Cardiac ventricle fibroblast (primary cell): ENCODE measurements around the gene PI4KB. TPM values are rescaled to one million over a fixed set of nuclear protein-coding genes. Genes with fewer than 3 reads are reported as not detected.

ENCODE experiments used
- total RNA-seq: library from RNA; depleted of rRNA; stranded (reverse); fragments of >200 nt; gene quantifications from 2 replicates; pipeline ENCODE4 v1.2.3, GENCODE V29; 2015

Gene PI4KB
- 47.9 and 66.8 TPM in 2 replicates for total RNA-seq

DNA sequence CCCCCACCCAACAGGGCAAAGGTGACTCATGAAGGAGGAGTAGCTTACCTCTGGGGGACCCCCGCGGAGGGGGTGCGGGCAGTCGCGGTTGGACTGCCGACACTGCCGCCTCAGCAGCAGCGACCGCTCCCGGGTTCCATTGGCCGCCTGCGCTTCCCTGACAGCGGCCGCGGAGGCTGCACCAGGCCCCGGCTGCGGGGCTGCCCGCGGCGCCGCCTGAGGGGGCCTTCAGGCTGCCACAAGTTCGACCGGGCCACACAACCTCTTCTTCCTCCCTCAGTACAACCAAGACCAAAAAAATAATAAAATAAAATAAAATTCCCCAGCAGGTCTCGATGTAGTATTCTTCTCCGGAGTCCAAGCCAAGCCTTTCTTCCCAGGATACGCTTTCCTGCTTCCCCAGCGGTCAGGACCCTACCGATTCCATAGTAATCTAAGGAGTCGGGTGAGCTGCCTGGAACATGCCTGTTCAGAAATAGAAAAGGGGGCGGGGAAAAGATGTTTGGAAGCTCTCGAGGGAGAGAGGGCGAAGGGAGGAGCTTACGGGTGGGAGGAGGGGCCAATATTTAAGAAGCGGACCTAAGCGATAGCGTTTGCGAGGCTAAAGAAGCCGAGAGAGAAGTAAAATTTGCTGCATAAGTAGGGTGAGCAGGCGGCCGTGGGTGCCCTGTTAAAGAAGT lies at the start of gene PI4KB:
Gene PI4KB, minus strand, starts transcription at position 194 of the 680 bp plus-strand sequence. CDS start 10,935 bp downstream, outside the sequence.

DNA sequence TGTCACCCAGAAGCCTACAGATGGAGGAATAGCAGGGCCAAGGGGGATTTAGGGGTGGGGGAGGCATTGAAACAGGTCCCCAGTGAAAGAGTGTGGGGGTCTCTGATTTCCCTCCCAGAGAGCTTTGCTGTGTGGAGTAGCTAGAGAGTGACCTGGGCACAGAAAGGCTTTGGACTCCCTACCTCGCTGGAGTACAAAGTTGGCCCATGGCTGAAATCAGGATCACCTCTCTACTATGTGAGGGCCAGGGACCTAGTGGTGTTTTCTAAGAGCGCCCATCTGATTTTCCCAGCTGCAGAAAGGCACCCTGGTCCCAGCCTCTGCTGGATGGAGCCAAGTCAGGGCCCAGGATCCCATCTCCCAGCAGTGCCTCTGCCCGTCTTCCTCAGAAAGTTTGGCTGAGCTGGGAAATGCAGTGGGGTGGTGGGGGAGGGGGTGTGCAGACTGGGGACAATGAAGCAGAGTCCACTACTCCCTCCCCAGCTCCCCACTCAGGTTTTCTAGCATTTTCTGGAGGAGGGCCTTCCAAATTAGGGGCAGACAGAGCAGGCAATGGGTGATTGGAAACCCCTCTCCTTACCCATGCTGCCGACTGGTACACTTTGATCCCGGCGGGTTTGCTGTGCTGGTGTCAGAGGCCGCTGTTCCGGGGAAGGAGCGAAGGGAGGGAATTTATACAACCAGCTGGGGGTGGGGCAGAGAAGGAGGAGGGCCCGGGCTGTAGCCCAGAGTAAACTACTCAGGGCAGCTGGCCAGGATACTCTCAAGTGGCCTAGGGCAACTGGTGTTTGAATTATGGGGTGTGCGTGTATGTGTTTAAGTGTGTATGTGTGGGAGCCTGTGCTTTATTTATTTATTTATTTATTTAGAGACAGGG lies 45.1 kb upstream of the PI4KB start, which contains the start of gene SELENBP1:
Gene SELENBP1, minus strand, starts transcription at position 648 of the 877 bp plus-strand sequence. Its CDS starts 64 bp downstream, at position 584.

DNA sequence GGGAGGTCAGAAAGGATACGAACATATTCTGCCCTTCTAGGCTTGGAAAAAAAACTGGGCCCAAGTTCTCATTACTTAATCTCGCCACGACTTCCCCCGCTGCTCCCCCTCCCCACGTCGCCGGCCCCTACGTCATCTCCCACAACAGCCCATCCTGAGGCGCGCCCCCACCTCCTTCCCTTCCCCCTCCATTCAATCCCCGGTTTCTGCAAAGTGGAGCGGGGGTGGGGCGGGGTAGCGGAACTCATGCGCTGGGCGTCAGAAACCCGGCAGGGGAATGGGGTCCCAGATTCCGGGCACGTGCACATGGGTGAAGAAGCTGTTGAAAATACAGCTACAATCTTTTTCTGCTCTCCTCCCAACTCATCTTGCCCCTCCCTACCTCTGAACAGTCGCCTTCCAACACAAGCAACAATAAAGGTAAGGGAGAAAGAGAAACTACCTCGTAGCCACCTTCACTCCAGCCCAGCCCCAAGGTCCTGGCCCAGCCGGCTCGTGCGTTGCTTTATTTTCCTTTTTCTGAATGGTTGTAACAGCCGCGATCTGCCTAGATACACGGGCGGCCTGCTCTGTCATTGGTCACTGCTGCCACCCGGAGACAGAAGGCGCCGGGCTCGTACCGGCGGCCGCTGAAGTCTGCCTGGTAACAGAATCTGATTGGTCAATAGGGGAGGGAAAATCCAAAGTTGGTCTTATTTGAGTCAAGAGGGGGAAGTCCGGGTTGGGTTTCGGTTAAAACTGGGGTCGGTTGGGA lies 19.7 kb upstream of the PI4KB start, which contains the start of gene RFX5:
Gene RFX5, minus strand, starts transcription at position 484 of the 754 bp plus-strand sequence. CDS start 932 bp downstream, outside the sequence.

GRCh38 chr1:151281969-151282882 lies 45.0 kb downstream of the PI4KB start, which contains the start of gene ZNF687:
Gene ZNF687, plus strand, starts transcription at chr1:151282299. Its CDS starts 3,993 bp downstream, at chr1:151286292.

GRCh38 chr1:151254217-151255213 lies 72.7 kb downstream of the PI4KB start, which contains the start of gene PSMD4:
Gene PSMD4, plus strand, starts transcription at chr1:151254734. Its CDS starts 49 bp downstream, at chr1:151254783.

Other genes with a start within 250 kb of the PI4KB start
- 2.8 and 4.1 TPM in 2 replicates for gene SEMA6C, start 180.8 kb downstream of the PI4KB start, total RNA-seq
- gene TNFAIP8L2, start 170.8 kb downstream of the PI4KB start, total RNA-seq = 0.19 TPM in 1 of 2 replicates, not detected in the other
- gene LYSMD1, start 161.5 kb downstream of the PI4KB start, total RNA-seq = 6.7 and 11.6 TPM in 2 replicates
- gene SCNM1, start 161.3 kb downstream of the PI4KB start, total RNA-seq = 21.6 and 25.7 TPM in 2 replicates
- 1.1 TPM in 1 of 2 replicates, not detected in the other for gene TMOD4, start 151.4 kb downstream of the PI4KB start, total RNA-seq
- 16.0 and 21.8 TPM in 2 replicates for gene VPS72, start 137.2 kb downstream of the PI4KB start, total RNA-seq
- 24.7 and 34.7 TPM in 2 replicates for gene PIP5K1A, start 128.9 kb downstream of the PI4KB start, total RNA-seq
- 91.2 and 94.7 TPM in 2 replicates for gene PSMD4, start 72.7 kb downstream of the PI4KB start, total RNA-seq
- gene ZNF687, start 45.1 kb downstream of the PI4KB start, total RNA-seq = 15.2 and 19.9 TPM in 2 replicates
- 16.1 and 23.9 TPM in 2 replicates for gene RFX5, start 19.8 kb upstream of the PI4KB start, total RNA-seq
- gene SELENBP1, start 45.3 kb upstream of the PI4KB start, total RNA-seq = 102 and 106 TPM in 2 replicates
- 209 and 222 TPM in 2 replicates for gene PSMB4, start 72.2 kb upstream of the PI4KB start, total RNA-seq
- 21.2 and 22.7 TPM in 2 replicates for gene POGZ, start 132.1 kb upstream of the PI4KB start, total RNA-seq
- not detected in 2 replicates for gene CGN, start 184.0 kb upstream of the PI4KB start, total RNA-seq
- 1.1 and 2.5 TPM in 2 replicates for gene TUFT1, start 212.9 kb upstream of the PI4KB start, total RNA-seq